ENCODE results near the gene ST3GAL2.
"Not testable (repeated sequence)": the region's sequence is repeated elsewhere in the genome, so short reads cannot be mapped to it uniquely, and the experiment has no call there.

Gene ST3GAL2

DNA sequence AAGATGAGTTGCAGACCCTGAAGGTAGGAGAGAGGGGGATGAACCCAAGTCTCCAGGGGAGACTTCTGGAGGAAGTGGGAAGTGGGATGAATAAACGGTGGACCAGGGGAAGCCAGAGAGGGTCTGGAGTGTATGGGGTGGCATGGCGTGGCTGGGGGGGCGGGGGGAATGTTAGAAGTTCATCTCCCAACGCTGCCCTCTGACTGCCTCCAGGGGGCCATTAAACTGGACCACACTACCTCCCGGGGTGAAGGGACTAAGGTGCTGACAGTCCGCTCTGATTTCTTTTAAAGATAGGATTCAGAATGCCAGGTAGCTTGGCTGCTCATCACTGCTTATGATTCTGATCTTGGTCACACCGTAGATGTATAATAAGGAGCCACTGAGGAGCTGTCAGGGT, 21.2 kb downstream of the ST3GAL2 start:
- ATAC-seq, result no peak
- TF ChIP-seq, protein P1, sequence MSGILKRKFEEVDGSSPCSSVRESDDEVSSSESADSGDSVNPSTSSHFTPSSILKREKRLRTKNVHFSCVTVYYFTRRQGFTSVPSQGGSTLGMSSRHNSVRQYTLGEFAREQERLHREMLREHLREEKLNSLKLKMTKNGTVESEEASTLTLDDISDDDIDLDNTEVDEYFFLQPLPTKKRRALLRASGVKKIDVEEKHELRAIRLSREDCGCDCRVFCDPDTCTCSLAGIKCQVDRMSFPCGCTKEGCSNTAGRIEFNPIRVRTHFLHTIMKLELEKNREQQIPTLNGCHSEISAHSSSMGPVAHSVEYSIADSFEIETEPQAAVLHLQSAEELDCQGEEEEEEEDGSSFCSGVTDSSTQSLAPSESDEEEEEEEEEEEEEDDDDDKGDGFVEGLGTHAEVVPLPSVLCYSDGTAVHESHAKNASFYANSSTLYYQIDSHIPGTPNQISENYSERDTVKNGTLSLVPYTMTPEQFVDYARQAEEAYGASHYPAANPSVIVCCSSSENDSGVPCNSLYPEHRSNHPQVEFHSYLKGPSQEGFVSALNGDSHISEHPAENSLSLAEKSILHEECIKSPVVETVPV (CRISPR knock-in tag; IDR thresholded peaks at IDR 0.05), result no peak
- TF ChIP-seq, protein P2, sequence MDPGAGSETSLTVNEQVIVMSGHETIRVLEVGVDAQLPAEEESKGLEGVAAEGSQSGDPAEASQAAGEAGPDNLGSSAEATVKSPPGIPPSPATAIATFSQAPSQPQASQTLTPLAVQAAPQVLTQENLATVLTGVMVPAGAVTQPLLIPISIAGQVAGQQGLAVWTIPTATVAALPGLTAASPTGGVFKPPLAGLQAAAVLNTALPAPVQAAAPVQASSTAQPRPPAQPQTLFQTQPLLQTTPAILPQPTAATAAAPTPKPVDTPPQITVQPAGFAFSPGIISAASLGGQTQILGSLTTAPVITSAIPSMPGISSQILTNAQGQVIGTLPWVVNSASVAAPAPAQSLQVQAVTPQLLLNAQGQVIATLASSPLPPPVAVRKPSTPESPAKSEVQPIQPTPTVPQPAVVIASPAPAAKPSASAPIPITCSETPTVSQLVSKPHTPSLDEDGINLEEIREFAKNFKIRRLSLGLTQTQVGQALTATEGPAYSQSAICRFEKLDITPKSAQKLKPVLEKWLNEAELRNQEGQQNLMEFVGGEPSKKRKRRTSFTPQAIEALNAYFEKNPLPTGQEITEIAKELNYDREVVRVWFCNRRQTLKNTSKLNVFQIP (CRISPR knock-in tag; IDR thresholded peaks at IDR 0.05; ENCODE audit: borderline replicate concordance, low read depth), result no peak
- TF ChIP-seq BACH2 (CRISPR knock-in tag; IDR thresholded peaks at IDR 0.05; ENCODE audit: borderline replicate concordance) (no peak), TCF4 (CRISPR knock-in tag; IDR thresholded peaks at IDR 0.05; ENCODE audit: borderline replicate concordance) (no peak), CSDC2 (CRISPR knock-in tag; IDR thresholded peaks at IDR 0.05) (no peak), ARNTL (CRISPR knock-in tag; IDR thresholded peaks at IDR 0.05; ENCODE audit: borderline replicate concordance, low read depth) (no peak), ZC3H10 (CRISPR knock-in tag; IDR thresholded peaks at IDR 0.05) (no peak), ZNF565 (CRISPR knock-in tag; conservative IDR thresholded peaks at IDR 0.05; ENCODE audit: low read depth) (no peak), GLIS3 (CRISPR knock-in tag; IDR thresholded peaks at IDR 0.05) (no peak), SNAI2 (CRISPR knock-in tag; IDR thresholded peaks at IDR 0.05) (no peak), ZNF8 (CRISPR knock-in tag; IDR thresholded peaks at IDR 0.05) (no peak)
- TF ChIP-seq, protein P3, sequence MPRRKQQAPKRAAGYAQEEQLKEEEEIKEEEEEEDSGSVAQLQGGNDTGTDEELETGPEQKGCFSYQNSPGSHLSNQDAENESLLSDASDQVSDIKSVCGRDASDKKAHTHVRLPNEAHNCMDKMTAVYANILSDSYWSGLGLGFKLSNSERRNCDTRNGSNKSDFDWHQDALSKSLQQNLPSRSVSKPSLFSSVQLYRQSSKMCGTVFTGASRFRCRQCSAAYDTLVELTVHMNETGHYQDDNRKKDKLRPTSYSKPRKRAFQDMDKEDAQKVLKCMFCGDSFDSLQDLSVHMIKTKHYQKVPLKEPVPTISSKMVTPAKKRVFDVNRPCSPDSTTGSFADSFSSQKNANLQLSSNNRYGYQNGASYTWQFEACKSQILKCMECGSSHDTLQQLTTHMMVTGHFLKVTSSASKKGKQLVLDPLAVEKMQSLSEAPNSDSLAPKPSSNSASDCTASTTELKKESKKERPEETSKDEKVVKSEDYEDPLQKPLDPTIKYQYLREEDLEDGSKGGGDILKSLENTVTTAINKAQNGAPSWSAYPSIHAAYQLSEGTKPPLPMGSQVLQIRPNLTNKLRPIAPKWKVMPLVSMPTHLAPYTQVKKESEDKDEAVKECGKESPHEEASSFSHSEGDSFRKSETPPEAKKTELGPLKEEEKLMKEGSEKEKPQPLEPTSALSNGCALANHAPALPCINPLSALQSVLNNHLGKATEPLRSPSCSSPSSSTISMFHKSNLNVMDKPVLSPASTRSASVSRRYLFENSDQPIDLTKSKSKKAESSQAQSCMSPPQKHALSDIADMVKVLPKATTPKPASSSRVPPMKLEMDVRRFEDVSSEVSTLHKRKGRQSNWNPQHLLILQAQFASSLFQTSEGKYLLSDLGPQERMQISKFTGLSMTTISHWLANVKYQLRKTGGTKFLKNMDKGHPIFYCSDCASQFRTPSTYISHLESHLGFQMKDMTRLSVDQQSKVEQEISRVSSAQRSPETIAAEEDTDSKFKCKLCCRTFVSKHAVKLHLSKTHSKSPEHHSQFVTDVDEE (CRISPR knock-in tag; IDR thresholded peaks at IDR 0.05), result no peak

DNA sequence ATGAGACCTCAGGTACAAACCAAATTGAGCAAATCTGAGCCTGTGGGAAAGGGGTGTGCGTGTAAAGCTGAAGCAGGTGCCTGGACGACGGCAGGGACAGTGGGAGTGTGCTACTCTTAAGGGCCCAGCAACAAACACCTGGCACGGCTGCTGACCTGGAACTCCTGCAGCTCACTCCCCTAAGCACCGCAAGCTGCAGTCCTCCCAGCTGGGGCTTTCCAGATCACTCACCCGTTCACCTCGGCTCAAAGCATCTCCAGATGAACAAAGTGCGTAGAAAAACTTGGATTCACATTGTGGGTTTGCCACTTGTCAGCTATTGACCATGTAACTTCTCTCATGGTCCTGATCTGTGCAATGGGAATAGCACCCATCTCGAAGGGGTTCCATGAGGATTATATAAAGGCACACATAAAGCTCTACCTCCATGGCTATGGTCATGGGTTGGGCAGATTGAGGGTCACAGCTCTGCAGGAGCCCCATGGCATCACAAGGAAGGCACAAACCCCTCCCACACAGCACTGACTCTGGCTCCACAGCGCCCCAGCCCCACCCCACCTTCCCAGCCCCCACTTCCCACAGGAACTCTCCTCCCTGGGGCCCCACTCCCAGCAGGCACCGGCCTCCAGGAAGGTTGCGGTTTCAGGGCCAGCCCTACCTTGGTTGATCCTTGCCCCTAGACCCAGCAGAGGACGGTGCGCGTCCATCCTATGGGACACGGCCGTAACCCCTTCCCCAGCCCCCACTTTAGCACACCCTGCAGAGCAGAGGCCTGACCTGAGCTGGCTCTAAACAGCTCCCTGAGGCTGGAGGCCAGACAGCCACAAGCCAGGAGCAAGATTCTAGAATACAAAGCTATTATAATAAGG, 21.9 kb downstream of the ST3GAL2 start:
- TF ChIP-seq RARB (CRISPR knock-in tag; IDR thresholded peaks at IDR 0.05) (no peak), TOX (CRISPR knock-in tag; IDR thresholded peaks at IDR 0.05; ENCODE audit: borderline replicate concordance) (no peak), OSR1 (CRISPR knock-in tag; IDR thresholded peaks at IDR 0.05) (no peak), CSDC2 (CRISPR knock-in tag; IDR thresholded peaks at IDR 0.05) (no peak)
- no peak for ATAC-seq

DNA sequence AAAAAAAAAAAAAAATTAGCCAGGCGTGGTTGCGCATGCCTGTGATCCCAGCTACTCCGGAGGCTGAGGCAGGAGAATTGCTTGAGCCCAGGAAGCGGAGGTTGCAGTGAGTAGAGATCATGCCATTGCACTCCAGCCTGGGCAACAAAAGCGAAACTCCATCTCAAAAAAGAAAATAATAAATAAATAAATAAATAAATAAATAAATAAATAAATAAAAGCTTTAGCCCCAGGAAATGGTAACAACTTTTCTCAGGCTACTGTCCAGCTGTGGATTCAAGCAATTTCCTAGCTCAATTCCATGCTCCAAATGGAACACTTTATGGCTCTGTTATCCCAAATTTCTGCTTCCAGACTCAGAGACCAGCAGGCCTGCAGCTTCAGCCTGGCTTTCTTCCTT, 25.3 kb downstream of the ST3GAL2 start:
- ATAC-seq, result not testable (repeated sequence)

DNA sequence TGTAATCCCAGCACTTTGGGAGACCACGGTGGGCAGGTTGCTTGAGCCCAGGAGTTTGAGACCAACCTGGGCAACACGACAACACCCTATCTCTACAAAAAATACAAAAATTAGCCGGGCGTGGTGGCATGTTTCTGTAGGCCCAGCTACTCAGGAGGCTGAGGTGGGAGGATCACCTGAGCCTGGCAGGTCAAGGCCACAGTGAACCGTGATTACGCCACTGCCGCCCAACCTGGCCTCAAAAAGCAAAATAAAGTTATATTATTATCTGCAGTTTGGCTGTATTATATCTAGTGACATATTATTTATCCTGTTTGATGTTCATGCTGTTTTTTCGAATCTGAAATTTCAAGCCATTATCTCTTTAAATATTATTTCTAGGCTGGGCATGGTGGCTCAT, 26.5 kb downstream of the ST3GAL2 start:
- ATAC-seq, result no peak
- TF ChIP-seq GLIS3 (CRISPR knock-in tag; IDR thresholded peaks at IDR 0.05) (no peak), ARNTL (CRISPR knock-in tag; IDR thresholded peaks at IDR 0.05; ENCODE audit: borderline replicate concordance, low read depth) (no peak)

DNA sequence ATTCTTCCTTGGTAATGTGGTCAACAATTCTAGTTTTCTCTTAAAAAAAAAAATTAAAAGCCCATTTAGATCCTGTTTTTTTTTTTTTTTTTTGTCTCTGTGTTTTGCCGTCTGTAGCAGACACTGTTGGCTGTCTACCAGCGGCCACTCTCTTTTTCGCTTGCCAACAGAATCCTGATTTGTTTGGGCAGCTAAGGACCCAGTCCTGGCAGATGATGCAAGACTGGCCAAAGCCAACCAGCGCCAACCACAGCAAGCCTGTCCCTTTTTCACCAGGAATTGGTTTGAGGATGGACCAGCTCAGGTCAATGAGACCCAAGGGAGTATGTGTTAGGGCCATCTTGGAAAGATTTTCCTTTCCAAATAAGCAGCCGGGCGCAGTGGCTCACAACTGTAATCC, 28.2 kb downstream of the ST3GAL2 start:
- no peak for ATAC-seq
- TF ChIP-seq ISL1 (CRISPR knock-in tag; IDR thresholded peaks at IDR 0.05) (no peak), CSDC2 (CRISPR knock-in tag; IDR thresholded peaks at IDR 0.05) (no peak), TCF4 (CRISPR knock-in tag; IDR thresholded peaks at IDR 0.05; ENCODE audit: borderline replicate concordance) (no peak), ARNTL (CRISPR knock-in tag; IDR thresholded peaks at IDR 0.05; ENCODE audit: borderline replicate concordance, low read depth) (no peak), ESRRG (CRISPR knock-in tag; IDR thresholded peaks at IDR 0.05) (no peak), ZNF70 (CRISPR knock-in tag; IDR thresholded peaks at IDR 0.05) (no peak), ZFP30 (CRISPR knock-in tag; IDR thresholded peaks at IDR 0.05) (no peak), PPARA (CRISPR knock-in tag; IDR thresholded peaks at IDR 0.05; ENCODE audit: borderline replicate concordance) (no peak), BACH2 (CRISPR knock-in tag; IDR thresholded peaks at IDR 0.05; ENCODE audit: borderline replicate concordance) (no peak), RARB (CRISPR knock-in tag; IDR thresholded peaks at IDR 0.05) (no peak), ZFP3 (CRISPR knock-in tag; IDR thresholded peaks at IDR 0.05) (no peak), ZNF565 (CRISPR knock-in tag; conservative IDR thresholded peaks at IDR 0.05; ENCODE audit: low read depth) (no peak), OSR1 (CRISPR knock-in tag; IDR thresholded peaks at IDR 0.05) (no peak), ZNF8 (CRISPR knock-in tag; IDR thresholded peaks at IDR 0.05) (no peak), GLIS3 (CRISPR knock-in tag; IDR thresholded peaks at IDR 0.05) (no peak), SNAI2 (CRISPR knock-in tag; IDR thresholded peaks at IDR 0.05) (no peak)
- TF ChIP-seq, protein P4, sequence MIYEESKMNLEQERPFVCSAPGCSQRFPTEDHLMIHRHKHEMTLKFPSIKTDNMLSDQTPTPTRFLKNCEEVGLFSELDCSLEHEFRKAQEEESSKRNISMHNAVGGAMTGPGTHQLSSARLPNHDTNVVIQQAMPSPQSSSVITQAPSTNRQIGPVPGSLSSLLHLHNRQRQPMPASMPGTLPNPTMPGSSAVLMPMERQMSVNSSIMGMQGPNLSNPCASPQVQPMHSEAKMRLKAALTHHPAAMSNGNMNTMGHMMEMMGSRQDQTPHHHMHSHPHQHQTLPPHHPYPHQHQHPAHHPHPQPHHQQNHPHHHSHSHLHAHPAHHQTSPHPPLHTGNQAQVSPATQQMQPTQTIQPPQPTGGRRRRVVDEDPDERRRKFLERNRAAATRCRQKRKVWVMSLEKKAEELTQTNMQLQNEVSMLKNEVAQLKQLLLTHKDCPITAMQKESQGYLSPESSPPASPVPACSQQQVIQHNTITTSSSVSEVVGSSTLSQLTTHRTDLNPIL (CRISPR knock-in tag; IDR thresholded peaks at IDR 0.05; ENCODE audit: low read depth), result no peak
- TF ChIP-seq, protein P5, sequence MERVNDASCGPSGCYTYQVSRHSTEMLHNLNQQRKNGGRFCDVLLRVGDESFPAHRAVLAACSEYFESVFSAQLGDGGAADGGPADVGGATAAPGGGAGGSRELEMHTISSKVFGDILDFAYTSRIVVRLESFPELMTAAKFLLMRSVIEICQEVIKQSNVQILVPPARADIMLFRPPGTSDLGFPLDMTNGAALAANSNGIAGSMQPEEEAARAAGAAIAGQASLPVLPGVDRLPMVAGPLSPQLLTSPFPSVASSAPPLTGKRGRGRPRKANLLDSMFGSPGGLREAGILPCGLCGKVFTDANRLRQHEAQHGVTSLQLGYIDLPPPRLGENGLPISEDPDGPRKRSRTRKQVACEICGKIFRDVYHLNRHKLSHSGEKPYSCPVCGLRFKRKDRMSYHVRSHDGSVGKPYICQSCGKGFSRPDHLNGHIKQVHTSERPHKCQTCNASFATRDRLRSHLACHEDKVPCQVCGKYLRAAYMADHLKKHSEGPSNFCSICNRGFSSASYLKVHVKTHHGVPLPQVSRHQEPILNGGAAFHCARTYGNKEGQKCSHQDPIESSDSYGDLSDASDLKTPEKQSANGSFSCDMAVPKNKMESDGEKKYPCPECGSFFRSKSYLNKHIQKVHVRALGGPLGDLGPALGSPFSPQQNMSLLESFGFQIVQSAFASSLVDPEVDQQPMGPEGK (CRISPR knock-in tag; IDR thresholded peaks at IDR 0.05; ENCODE audit: borderline replicate concordance), result no peak
- TF ChIP-seq, protein P2 (CRISPR knock-in tag; IDR thresholded peaks at IDR 0.05; ENCODE audit: borderline replicate concordance, low read depth), result no peak

Measured in SK-N-SH treated with all-trans-retinoic acid at 6 μM for 48 hours (cell line).